PFSK-1 (cell line): ENCODE measurements around the gene PSME2.

Experiments used
- POLR2AphosphoS5 ChIP-seq: IDR thresholded peaks from 2 replicates; pipeline ENCODE4 v1.6.1; 2012; ENCODE audit warnings: low read depth, mild to moderate bottlenecking, control low read depth, low read length, moderate library complexity
- REST ChIP-seq, 2 experiments: IDR thresholded peaks; 2 replicates each; pipeline versions ENCODE4 v1.6.1 to v1.8.0; 2011 to 2012; ENCODE audit warnings: low read depth in 2 of 2, low read length in 2 of 2, control low read depth in 1 of 2, inconsistent platforms in 1 of 2, mild to moderate bottlenecking in 1 of 2, moderate library complexity in 1 of 2; ENCODE audit not compliant: insufficient read depth in 1 of 2

- TF ChIP-seq POLR2AphosphoS5 (no peak), REST (IDR thresholded peaks at IDR 0.05; ENCODE audit: insufficient read depth in 1 of 2, low read depth in 2 of 2, low read length in 2 of 2) (no peak)
Measured at GRCh38 chr14:24108336-24108874, 38.0 kb downstream of the PSME2 start.
